GM18909 (cell line): ENCODE measurements around the gene ITGAE.

Source experiments
- ATAC-seq: cut with Tn5 transposase; IDR thresholded peaks from one replicate; pipeline ENCODE4 v1.9.1; 2021; ENCODE audit warnings: mild to moderate bottlenecking; ENCODE audit not compliant: unreplicated experiment, poor library complexity

The ITGAE gene

GRCh38 chr17:3766779-3767178 is 34.2 kb downstream of the ITGAE start:
- no peak for ATAC-seq

- ATAC-seq, result no peak
Observed at GRCh38 chr17:3765981-3766380, 35.0 kb downstream of the ITGAE start.

GRCh38 chr17:3763777-3764170 is 37.2 kb downstream of the ITGAE start:
- ATAC-seq, result no peak

- ATAC-seq, result peak; percentile 70
Observed at GRCh38 chr17:3762922-3763776, 37.8 kb downstream of the ITGAE start.

GRCh38 chr17:3761918-3762380 is 39.0 kb downstream of the ITGAE start:
- ATAC-seq, result no peak

DNA sequence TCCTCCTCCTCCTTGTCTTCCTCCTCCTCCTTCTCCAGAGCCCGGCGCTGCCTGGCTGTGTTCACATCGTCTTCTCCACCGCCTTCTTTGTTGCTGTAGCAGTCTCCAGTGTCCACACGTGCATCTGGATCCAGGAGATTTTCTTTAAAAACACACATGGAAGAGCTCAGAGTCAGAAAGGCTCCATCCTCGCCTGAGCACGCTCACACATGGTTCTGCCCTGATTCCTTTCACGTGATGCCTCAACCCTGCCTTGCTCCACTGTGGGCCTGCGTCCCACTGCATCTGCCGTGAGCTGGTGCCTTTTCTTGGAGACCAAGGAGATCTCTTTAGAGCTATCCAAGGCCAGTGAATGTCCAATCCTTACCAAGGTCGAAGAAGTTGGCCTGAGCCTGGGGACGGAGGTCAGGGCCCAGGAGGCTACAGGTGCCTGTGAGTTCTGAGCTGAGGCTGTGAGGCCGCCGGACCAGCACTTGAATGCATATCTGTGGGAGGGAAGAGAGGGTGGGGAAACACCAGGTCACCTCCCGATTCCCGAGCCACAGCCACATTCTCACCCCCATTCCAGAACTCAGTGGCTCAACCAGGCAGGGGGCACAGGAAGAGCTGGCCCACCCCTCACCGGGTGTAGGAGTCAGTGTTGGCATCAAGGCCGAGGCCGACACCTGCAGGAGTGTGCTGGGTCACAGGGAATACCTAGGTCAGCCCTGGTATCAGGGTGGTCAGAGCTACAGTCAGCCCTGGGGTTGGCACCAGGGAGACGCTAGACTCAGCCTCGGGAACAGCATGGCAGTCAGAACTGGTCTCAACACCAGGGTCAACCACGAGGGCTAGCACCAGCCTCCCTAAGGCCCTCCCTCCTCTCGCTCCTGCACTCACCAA is 39.7 kb downstream of the ITGAE start:
- no peak for ATAC-seq

- ATAC-seq, result no peak
Observed at GRCh38 chr17:3759597-3760216, 41.3 kb downstream of the ITGAE start.

- no peak for ATAC-seq
Observed at GRCh38 chr17:3755335-3756030, 45.5 kb downstream of the ITGAE start.

DNA sequence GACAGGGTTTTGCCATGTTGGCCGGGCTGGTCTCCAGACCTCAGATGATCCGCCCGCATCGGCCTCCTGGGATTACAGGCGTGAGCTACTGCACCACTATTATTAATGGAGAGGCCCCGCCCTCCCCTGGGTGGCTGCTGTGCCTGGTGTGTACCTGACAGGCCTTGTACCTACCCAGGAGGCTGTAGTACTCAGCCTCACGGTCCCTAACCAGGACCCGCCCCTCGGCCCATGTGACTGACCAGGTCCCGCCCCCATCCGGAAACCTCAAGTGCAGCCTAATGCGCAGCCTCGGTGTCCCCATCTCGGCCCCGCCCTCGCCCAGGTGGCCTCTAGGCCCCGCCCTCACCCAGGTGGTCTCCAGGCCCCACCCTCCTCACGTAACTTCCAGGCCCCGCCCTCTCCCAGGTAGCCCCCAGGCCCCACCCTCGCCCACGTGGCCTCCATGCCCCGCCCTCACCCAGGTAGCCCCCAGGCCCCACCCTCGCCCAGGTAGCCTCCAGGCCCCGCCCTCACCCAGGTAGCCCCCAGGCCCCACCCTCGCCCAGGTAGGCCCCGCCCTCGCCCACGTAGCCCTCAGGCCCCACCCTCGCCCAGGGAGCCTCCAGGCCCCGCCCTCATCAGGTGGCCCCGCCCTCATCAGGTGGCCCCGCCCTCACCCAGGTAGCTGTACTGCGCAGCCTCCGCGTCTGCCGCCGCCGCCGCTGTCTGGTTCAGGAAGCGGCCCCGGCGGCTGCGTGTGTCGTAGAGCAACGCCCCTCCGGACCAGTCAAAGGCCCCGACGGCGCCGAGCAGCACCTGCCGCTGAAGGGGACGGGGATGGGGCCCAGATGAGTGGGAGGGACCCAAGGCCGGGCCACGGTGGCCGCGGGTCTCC is 46.3 kb downstream of the ITGAE start:
- peak; percentile 53 for ATAC-seq

DNA sequence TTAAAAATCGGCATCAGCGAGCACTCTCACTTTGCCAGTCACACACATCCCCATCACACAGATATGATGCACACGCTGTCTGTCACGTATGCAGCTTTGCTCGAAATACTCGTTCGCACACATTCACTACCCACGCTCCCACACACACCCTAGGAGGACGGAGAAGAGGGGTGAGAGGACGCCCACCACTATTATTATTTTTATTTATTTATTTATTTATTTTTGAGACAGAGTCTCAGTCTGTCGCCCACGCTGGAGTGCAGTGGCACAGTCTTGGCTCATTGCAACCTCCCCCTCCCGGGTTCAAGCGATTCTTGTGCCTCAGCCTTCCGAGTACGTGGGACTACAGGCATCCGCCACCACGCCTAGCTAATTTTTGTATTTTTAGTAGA is 46.9 kb downstream of the ITGAE start:
- no peak for ATAC-seq

DNA sequence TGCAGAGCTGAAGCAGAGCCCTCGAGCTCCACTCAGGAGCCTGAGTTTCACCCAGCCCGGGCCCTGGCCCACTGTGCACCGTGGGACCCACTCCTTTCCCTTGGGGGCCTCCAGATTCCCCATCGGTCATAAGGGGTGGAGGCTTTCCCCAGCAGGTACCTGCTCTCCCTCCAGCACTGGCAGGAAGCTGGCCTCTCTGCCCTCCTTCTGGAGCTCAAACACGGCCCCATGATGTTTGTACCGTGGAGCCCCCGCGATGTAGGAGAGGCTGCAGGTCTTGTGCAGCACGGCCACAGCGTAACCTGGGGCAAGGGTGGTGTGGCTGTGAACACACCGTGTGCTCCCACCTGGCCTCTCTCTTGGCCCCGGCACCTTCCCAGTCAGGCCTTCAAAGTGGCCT is 47.4 kb downstream of the ITGAE start:
- ATAC-seq, result no peak

- no peak for ATAC-seq
Observed at GRCh38 chr17:3751836-3752235, 49.2 kb downstream of the ITGAE start.

GRCh38 chr17:3750926-3751325 is 50.1 kb downstream of the ITGAE start:
- ATAC-seq, result no peak

GRCh38 chr17:3750296-3750695 is 50.7 kb downstream of the ITGAE start:
- no peak for ATAC-seq

DNA sequence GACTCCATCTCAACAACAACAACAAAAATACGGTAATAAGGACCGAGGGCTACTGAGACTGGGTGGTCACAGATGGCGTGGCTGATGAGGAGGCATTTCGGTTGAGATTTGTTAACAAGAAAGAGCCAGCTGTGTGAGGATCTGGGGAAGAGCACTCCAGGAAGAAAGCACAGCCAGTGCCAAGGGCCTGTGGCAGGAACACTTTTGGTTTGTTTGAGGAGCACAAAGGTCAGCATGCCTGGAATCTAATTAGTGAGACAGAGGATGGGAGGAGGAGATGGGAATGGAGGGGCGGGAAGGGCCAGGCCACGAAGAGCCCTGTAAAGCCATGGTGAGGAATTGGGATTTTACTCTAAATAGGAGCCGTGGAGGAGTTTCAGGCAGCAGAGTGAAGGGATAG is 52.4 kb downstream of the ITGAE start:
- no peak for ATAC-seq

GRCh38 chr17:3747805-3748204 is 53.2 kb downstream of the ITGAE start:
- no peak for ATAC-seq

GRCh38 chr17:3745071-3745470 is 55.9 kb downstream of the ITGAE start:
- ATAC-seq, result no peak

DNA sequence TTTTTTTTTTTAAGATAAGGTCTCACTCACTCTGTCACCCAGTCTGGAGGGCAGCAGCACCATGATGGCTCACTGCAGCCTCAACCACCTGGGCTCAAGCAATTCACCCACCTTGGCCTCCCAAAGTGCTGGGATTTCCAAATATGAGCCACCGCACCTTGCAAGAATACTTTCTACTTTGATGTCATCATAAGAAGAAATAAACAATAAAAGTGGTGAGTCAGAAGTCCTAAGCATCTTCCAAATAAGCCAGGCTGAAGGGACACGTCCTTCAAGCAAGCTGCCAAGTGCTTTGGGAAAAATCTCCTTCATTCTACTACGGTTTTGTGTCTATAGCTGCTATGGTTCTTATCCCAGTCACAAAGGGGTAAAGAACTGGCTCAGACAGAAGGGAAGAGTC is 57.0 kb downstream of the ITGAE start:
- ATAC-seq, result no peak

DNA sequence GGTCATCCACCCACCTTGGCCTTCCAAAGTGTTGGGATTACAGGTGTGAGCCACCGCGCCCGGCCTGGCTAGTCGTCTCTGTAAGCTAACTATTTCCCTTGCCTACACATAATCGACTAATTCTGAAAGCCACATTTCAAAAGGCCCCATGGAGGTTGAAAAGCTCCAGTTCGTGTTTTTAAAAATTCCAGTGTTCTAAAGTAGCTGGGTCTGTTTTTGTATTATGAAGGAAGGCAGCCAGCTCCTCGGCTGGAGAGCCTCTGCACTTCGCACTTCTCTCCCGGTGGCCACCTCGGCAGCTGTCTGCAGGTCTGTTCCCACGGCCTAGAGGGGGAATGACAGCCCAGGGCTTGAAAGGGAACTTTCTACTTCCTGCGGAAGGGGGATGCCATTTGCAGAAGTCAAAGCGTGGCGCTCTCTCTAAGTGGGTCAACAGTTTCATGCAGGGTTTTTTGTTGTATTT is 60.3 kb downstream of the ITGAE start:
- no peak for ATAC-seq
